ENCODE data around the gene LY6G6F.

Gene LY6G6F

GRCh38 chr6:31730631-31731086 lies 24.0 kb downstream of the LY6G6F start:
- peak overlapping the region; percentile 90 to 95 (median 92) for H3K27ac Mint-ChIP-seq
- peaks cover 69% of the 10 kb centered on the region for H3K36me3 Mint-ChIP-seq (ENCODE audit: low read depth)
- TF ChIP-seq CTCF (IDR thresholded peaks at IDR 0.05; ENCODE audit: unreplicated experiment in 3 of 3), result no peak
- peaks cover 35% of the 10 kb centered on the region for H3K4me1 Mint-ChIP-seq
- H3K9me3 Mint-ChIP-seq, result no peaks in the 10 kb centered on the region
- H3K4me3 Mint-ChIP-seq, result peak overlapping the region; percentile 97 to 98 (median 98)
- H3K27me3 Mint-ChIP-seq (ENCODE audit: low read depth), result no peaks in the 10 kb centered on the region

GRCh38 chr6:31732029-31732428 lies 25.4 kb downstream of the LY6G6F start:
- H3K4me1 Mint-ChIP-seq, result peaks cover 46% of the 10 kb centered on the region
- peak overlapping the region; percentile 31 to 98 (median 54) for H3K4me3 Mint-ChIP-seq
- peaks cover 56% of the 10 kb centered on the region for H3K36me3 Mint-ChIP-seq (ENCODE audit: low read depth)
- TF ChIP-seq CTCF (IDR thresholded peaks at IDR 0.05; ENCODE audit: unreplicated experiment in 3 of 3), result no peak
- H3K27ac Mint-ChIP-seq, result peak overlapping the region in 2 of 3 experiments; percentile 15 to 28
- H3K9me3 Mint-ChIP-seq, result no peaks in the 10 kb centered on the region
- H3K27me3 Mint-ChIP-seq (ENCODE audit: low read depth), result no peaks in the 10 kb centered on the region

GRCh38 chr6:31733734-31734133 lies 27.1 kb downstream of the LY6G6F start:
- TF ChIP-seq CTCF (IDR thresholded peaks at IDR 0.05; ENCODE audit: unreplicated experiment in 3 of 3), result no peak
- H3K36me3 Mint-ChIP-seq (ENCODE audit: low read depth), result peaks cover 43% of the 10 kb centered on the region
- H3K4me3 Mint-ChIP-seq, result peak overlapping the region; percentile 94 to 97 (median 95)
- H3K27ac Mint-ChIP-seq, result peak overlapping the region in 2 of 3 experiments; percentile 100
- no peaks in the 10 kb centered on the region for H3K27me3 Mint-ChIP-seq (ENCODE audit: low read depth)
- no peaks in the 10 kb centered on the region for H3K9me3 Mint-ChIP-seq
- peaks cover 59% of the 10 kb centered on the region for H3K4me1 Mint-ChIP-seq

GRCh38 chr6:31734247-31734820 lies 27.7 kb downstream of the LY6G6F start:
- Mint-ChIP-seq H3K4me3 (peak overlapping the region; percentile 94 to 97 (median 95)), H3K27ac (peak overlapping the region; percentile 87 to 100 (median 100)), H3K36me3 (ENCODE audit: low read depth) (peaks cover 37% of the 10 kb centered on the region), H3K9me3 (no peaks in the 10 kb centered on the region), H3K27me3 (ENCODE audit: low read depth) (no peaks in the 10 kb centered on the region), H3K4me1 (peaks cover 63% of the 10 kb centered on the region)
- no peak for TF ChIP-seq CTCF (IDR thresholded peaks at IDR 0.05; ENCODE audit: unreplicated experiment in 3 of 3)

- H3K27me3 Mint-ChIP-seq (ENCODE audit: low read depth), result no peaks in the 10 kb centered on the region
- H3K4me1 Mint-ChIP-seq, result peaks cover 69% of the 10 kb centered on the region
- peak overlapping the region; percentile 94 to 97 (median 95) for H3K4me3 Mint-ChIP-seq
- no peaks in the 10 kb centered on the region for H3K9me3 Mint-ChIP-seq
- no peak for TF ChIP-seq CTCF (IDR thresholded peaks at IDR 0.05; ENCODE audit: unreplicated experiment in 3 of 3)
- peaks cover 39% of the 10 kb centered on the region for H3K36me3 Mint-ChIP-seq (ENCODE audit: low read depth)
- H3K27ac Mint-ChIP-seq, result peak overlapping the region; percentile 99 to 100 (median 100)
Measured at GRCh38 chr6:31734821-31735406, 28.2 kb downstream of the LY6G6F start.

Data from nephron (organoid).